HG02678 (cell line): Measurements from ENCODE around the gene TMEM41A.
"Not testable (repeated sequence)": the region's sequence is repeated elsewhere in the genome, so short reads cannot be mapped to it uniquely, and the experiment has no call there.

ENCODE experiments used
- ATAC-seq: cut with Tn5 transposase; IDR thresholded peaks from one replicate; pipeline ENCODE4 v1.9.1; 2021; ENCODE audit warnings: mild to moderate bottlenecking, moderate library complexity; ENCODE audit not compliant: unreplicated experiment

TMEM41A gene

GRCh38 chr3:185489462-185489861 is 9.4 kb downstream of the TMEM41A start:
- no peak for ATAC-seq

- no peak for ATAC-seq
These were observed 10.4 kb downstream of the TMEM41A start for GRCh38 chr3:185488465-185488864.

GRCh38 chr3:185486394-185486793 is 12.4 kb downstream of the TMEM41A start:
- ATAC-seq, result no peak

- no peak for ATAC-seq
These were observed 14.5 kb downstream of the TMEM41A start for GRCh38 chr3:185484296-185484695.

- no peak for ATAC-seq
These were observed 19.4 kb downstream of the TMEM41A start for GRCh38 chr3:185479373-185479945.

- ATAC-seq, result no peak
These were observed 21.5 kb downstream of the TMEM41A start for GRCh38 chr3:185477316-185477715.

GRCh38 chr3:185474922-185475321 is 23.9 kb downstream of the TMEM41A start:
- ATAC-seq, result not testable (repeated sequence)

GRCh38 chr3:185473290-185473815 is 25.5 kb downstream of the TMEM41A start:
- ATAC-seq, result no peak

GRCh38 chr3:185470323-185470722 is 28.5 kb downstream of the TMEM41A start:
- ATAC-seq, result no peak

GRCh38 chr3:185469542-185469941 is 29.3 kb downstream of the TMEM41A start:
- no peak for ATAC-seq

- not testable (repeated sequence) for ATAC-seq
These were observed 32.7 kb downstream of the TMEM41A start for GRCh38 chr3:185466123-185466522.

GRCh38 chr3:185465471-185465870 is 33.4 kb downstream of the TMEM41A start:
- no peak for ATAC-seq

- no peak for ATAC-seq
These were observed 38.0 kb downstream of the TMEM41A start for GRCh38 chr3:185460719-185461350.

- no peak for ATAC-seq
These were observed 38.5 kb downstream of the TMEM41A start for GRCh38 chr3:185460309-185460708.

- no peak for ATAC-seq
These were observed 41.5 kb downstream of the TMEM41A start for GRCh38 chr3:185457376-185457775.

GRCh38 chr3:185451432-185451831 is 47.4 kb downstream of the TMEM41A start:
- ATAC-seq, result not testable (repeated sequence)

- no peak for ATAC-seq
These were observed 50.7 kb downstream of the TMEM41A start for GRCh38 chr3:185448107-185448506.

GRCh38 chr3:185444329-185444728 is 54.5 kb downstream of the TMEM41A start:
- ATAC-seq, result no peak

GRCh38 chr3:185442031-185442430 is 56.8 kb downstream of the TMEM41A start:
- ATAC-seq, result no peak

GRCh38 chr3:185439745-185440466 is 58.9 kb downstream of the TMEM41A start:
- ATAC-seq, result no peak
